ENCODE data around the gene ADPRHL1. TPM values are rescaled to one million over a fixed set of nuclear protein-coding genes. Genes with fewer than 3 reads are reported as not detected.

ADPRHL1 gene
- total RNA-seq, 1 donor from 2014 or later = 20.7 TPM

- TF ChIP-seq, protein P1, sequence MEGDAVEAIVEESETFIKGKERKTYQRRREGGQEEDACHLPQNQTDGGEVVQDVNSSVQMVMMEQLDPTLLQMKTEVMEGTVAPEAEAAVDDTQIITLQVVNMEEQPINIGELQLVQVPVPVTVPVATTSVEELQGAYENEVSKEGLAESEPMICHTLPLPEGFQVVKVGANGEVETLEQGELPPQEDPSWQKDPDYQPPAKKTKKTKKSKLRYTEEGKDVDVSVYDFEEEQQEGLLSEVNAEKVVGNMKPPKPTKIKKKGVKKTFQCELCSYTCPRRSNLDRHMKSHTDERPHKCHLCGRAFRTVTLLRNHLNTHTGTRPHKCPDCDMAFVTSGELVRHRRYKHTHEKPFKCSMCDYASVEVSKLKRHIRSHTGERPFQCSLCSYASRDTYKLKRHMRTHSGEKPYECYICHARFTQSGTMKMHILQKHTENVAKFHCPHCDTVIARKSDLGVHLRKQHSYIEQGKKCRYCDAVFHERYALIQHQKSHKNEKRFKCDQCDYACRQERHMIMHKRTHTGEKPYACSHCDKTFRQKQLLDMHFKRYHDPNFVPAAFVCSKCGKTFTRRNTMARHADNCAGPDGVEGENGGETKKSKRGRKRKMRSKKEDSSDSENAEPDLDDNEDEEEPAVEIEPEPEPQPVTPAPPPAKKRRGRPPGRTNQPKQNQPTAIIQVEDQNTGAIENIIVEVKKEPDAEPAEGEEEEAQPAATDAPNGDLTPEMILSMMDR (IDR thresholded peaks at IDR 0.05; ENCODE audit: partially characterized antibody, unreplicated experiment) = no peak
- no peak overlapping the region for H3K27ac Mint-ChIP-seq (ENCODE audit: unreplicated experiment)
- H3K36me3 Mint-ChIP-seq (ENCODE audit: unreplicated experiment) = no peaks in the 10 kb centered on the region
- peaks cover 3% of the 10 kb centered on the region for H3K9me3 Mint-ChIP-seq (ENCODE audit: unreplicated experiment)
- no peaks in the 10 kb centered on the region for H3K27me3 Mint-ChIP-seq (ENCODE audit: unreplicated experiment)
- DNase-seq = no peak
- no peaks in the 10 kb centered on the region for H3K4me1 Mint-ChIP-seq (ENCODE audit: low read depth, unreplicated experiment)
- H3K4me3 Mint-ChIP-seq (ENCODE audit: unreplicated experiment) = no peak overlapping the region
These were observed 91.9 kb downstream of the ADPRHL1 start for GRCh38 chr13:113361406-113361805.

- Mint-ChIP-seq H3K36me3 (ENCODE audit: unreplicated experiment) (no peaks in the 10 kb centered on the region), H3K27me3 (ENCODE audit: unreplicated experiment) (no peaks in the 10 kb centered on the region), H3K9me3 (ENCODE audit: unreplicated experiment) (no peaks in the 10 kb centered on the region), H3K4me3 (ENCODE audit: unreplicated experiment) (no peak overlapping the region), H3K4me1 (ENCODE audit: low read depth, unreplicated experiment) (peaks cover 4% of the 10 kb centered on the region), H3K27ac (ENCODE audit: unreplicated experiment) (no peak overlapping the region)
- TF ChIP-seq, protein P1 (IDR thresholded peaks at IDR 0.05; ENCODE audit: partially characterized antibody, unreplicated experiment) = no peak
- DNase-seq = no peak
These were observed 92.8 kb downstream of the ADPRHL1 start for GRCh38 chr13:113360446-113360845.

DNA sequence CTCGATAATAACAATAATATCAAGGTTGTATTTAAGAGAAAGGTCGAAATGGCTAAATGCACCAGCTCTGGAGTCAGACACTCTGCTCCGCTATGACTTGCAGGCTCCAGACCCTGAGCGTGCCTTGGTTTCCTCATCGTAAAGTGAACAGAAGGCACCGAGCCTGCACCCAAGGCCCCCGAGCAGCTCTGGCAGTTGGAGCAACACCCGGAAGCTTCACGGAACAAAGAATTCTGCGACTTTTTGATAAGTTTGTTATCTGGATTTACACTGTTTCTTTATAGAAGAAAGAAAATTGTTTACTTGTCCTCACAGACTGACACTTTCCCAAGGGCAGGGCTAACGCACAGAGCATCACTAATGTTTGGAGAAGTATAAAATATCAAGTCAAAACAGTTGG lies 93.7 kb downstream of the ADPRHL1 start:
- Mint-ChIP-seq H3K27me3 (ENCODE audit: unreplicated experiment) (no peaks in the 10 kb centered on the region), H3K4me1 (ENCODE audit: low read depth, unreplicated experiment) (peaks cover 5% of the 10 kb centered on the region), H3K36me3 (ENCODE audit: unreplicated experiment) (no peaks in the 10 kb centered on the region), H3K27ac (ENCODE audit: unreplicated experiment) (no peak overlapping the region), H3K4me3 (ENCODE audit: unreplicated experiment) (no peak overlapping the region), H3K9me3 (ENCODE audit: unreplicated experiment) (no peaks in the 10 kb centered on the region)
- TF ChIP-seq, protein P1 (IDR thresholded peaks at IDR 0.05; ENCODE audit: partially characterized antibody, unreplicated experiment) = no peak
- no peak for DNase-seq

- Mint-ChIP-seq H3K36me3 (ENCODE audit: unreplicated experiment) (no peaks in the 10 kb centered on the region), H3K4me1 (ENCODE audit: low read depth, unreplicated experiment) (peaks cover 5% of the 10 kb centered on the region), H3K27ac (ENCODE audit: unreplicated experiment) (no peak overlapping the region), H3K27me3 (ENCODE audit: unreplicated experiment) (no peaks in the 10 kb centered on the region), H3K9me3 (ENCODE audit: unreplicated experiment) (peaks cover 1% of the 10 kb centered on the region), H3K4me3 (ENCODE audit: unreplicated experiment) (no peak overlapping the region)
- TF ChIP-seq, protein P1 (IDR thresholded peaks at IDR 0.05; ENCODE audit: partially characterized antibody, unreplicated experiment) = no peak
- DNase-seq = no peak
These were observed 94.6 kb downstream of the ADPRHL1 start for GRCh38 chr13:113358653-113359190.

GRCh38 chr13:113357529-113357928 lies 95.8 kb downstream of the ADPRHL1 start:
- TF ChIP-seq, protein P1 (IDR thresholded peaks at IDR 0.05; ENCODE audit: partially characterized antibody, unreplicated experiment) = no peak
- Mint-ChIP-seq H3K4me3 (ENCODE audit: unreplicated experiment) (no peak overlapping the region), H3K9me3 (ENCODE audit: unreplicated experiment) (peaks cover 1% of the 10 kb centered on the region), H3K4me1 (ENCODE audit: low read depth, unreplicated experiment) (peaks cover 5% of the 10 kb centered on the region), H3K36me3 (ENCODE audit: unreplicated experiment) (no peaks in the 10 kb centered on the region), H3K27ac (ENCODE audit: unreplicated experiment) (no peak overlapping the region), H3K27me3 (ENCODE audit: unreplicated experiment) (no peaks in the 10 kb centered on the region)
- DNase-seq = no peak
